ENCODE data around the gene SHOX. TPM values are rescaled to one million over a fixed set of nuclear protein-coding genes. Genes with fewer than 3 reads are reported as not detected.

The SHOX gene
- not detected in 2 replicates for polyA plus RNA-seq (2012; rRNA removed)
- polyA plus RNA-seq (2012; cell fraction: cytosol; rRNA removed), result not detected in 2 replicates
- polyA plus RNA-seq (2012; cell fraction: nucleus; rRNA removed), result not detected in 2 replicates

GRCh38 chrX:630612-631496 is at the start of gene SHOX:
SHOX (plus strand) TSS chrX:630791; CDS start chrX:630898, 107 bp downstream.
- H3K27me3 ChIP-seq (ENCODE audit: insufficient read depth), result peaks cover 51% of the 10 kb centered on the region
- TF ChIP-seq POLR2AphosphoS5 (IDR thresholded peaks at IDR 0.05; ENCODE audit: low read depth, low read length), result no peak
- no peak for TF ChIP-seq NFIC (IDR thresholded peaks at IDR 0.05; ENCODE audit: borderline replicate concordance)
- no peaks in the 10 kb centered on the region for H3K36me3 ChIP-seq (replicated peaks in 1 of 2; ENCODE audit: control insufficient read depth in 1 of 2, insufficient read depth in 2 of 2, low read length in 1 of 2)
- no peak for DNase-seq
- no peak within 1 kb of the TSS for H3K4me2 ChIP-seq
- H3K4me1 ChIP-seq (ENCODE audit: control insufficient read depth in 1 of 2, insufficient read depth in 2 of 2, low read depth in 1 of 2, low read length in 1 of 2), result no peaks in the 10 kb centered on the region
- no peak within 1 kb of the TSS for H3K4me3 ChIP-seq (ENCODE audit: low read depth in 2 of 2, low read length in 1 of 2)
- H3K79me2 ChIP-seq (ENCODE audit: insufficient read depth), result no peaks in the 10 kb centered on the region
- H3K9me3 ChIP-seq, result no peaks in the 10 kb centered on the region
- ChIA-PET CTCF (no interaction called here), POLR2A (no interaction called here)
- no peak within 1 kb of the TSS for H2AFZ ChIP-seq (ENCODE audit: low read depth)
- H3K27ac ChIP-seq (ENCODE audit: low read depth in 2 of 2, low read length in 1 of 2), result no peak within 1 kb of the TSS
- no peak within 1 kb of the TSS for H3K9ac ChIP-seq
- 19% methylated on average over 39 of the region's 84 CpGs for whole genome bisulfite sequencing (ENCODE audit: low lambda C conversion rate)
- no peaks in the 10 kb centered on the region for H3F3A ChIP-seq (replicated peaks; ENCODE audit: insufficient read depth)
- no peaks in the 10 kb centered on the region for H3K9me2 ChIP-seq
- H4K20me1 ChIP-seq (ENCODE audit: insufficient read depth), result no peaks in the 10 kb centered on the region

- Histone ChIP-seq H3K9me3 (no peaks in the 10 kb centered on the region), H2AFZ (ENCODE audit: low read depth) (no peak overlapping the region), H3K9me2 (no peaks in the 10 kb centered on the region), H3K36me3 (replicated peaks in 1 of 2; ENCODE audit: control insufficient read depth in 1 of 2, insufficient read depth in 2 of 2, low read length in 1 of 2) (no peaks in the 10 kb centered on the region), H3K27me3 (ENCODE audit: insufficient read depth) (no peaks in the 10 kb centered on the region), H3K79me2 (ENCODE audit: insufficient read depth) (no peaks in the 10 kb centered on the region), H4K20me1 (ENCODE audit: insufficient read depth) (no peaks in the 10 kb centered on the region), H3K4me2 (no peak overlapping the region), H3K4me1 (ENCODE audit: control insufficient read depth in 1 of 2, insufficient read depth in 2 of 2, low read depth in 1 of 2, low read length in 1 of 2) (no peaks in the 10 kb centered on the region), H3K9ac (no peak overlapping the region), H3F3A (replicated peaks; ENCODE audit: insufficient read depth) (no peaks in the 10 kb centered on the region), H3K27ac (ENCODE audit: low read depth in 2 of 2, low read length in 1 of 2) (no peak overlapping the region), H3K4me3 (ENCODE audit: low read depth in 2 of 2, low read length in 1 of 2) (no peak overlapping the region)
- TF ChIP-seq GABPA (IDR thresholded peaks at IDR 0.05; ENCODE audit: low read depth) (no peak), SIN3A (IDR thresholded peaks at IDR 0.05; ENCODE audit: borderline replicate concordance, low read depth, low read length) (no peak)
- WGBS (ENCODE audit: low lambda C conversion rate), result 31% methylated on average over 1 of the region's 1 CpG
- no peak for DNase-seq
- POLR2A ChIA-PET, result no interaction called here
- CTCF ChIA-PET, result no interaction called here
These were observed 49.5 kb upstream of the SHOX start for GRCh38 chrX:581066-581465.

GRCh38 chrX:581720-582298 is 48.8 kb upstream of the SHOX start:
- Histone ChIP-seq H3K27me3 (ENCODE audit: insufficient read depth) (0 out of 2 replicates have a peak, but pooled peaks cover 5% of the 10 kb centered on the region), H3K79me2 (ENCODE audit: insufficient read depth) (no peaks in the 10 kb centered on the region), H4K20me1 (ENCODE audit: insufficient read depth) (no peaks in the 10 kb centered on the region), H3K36me3 (replicated peaks in 1 of 2; ENCODE audit: control insufficient read depth in 1 of 2, insufficient read depth in 2 of 2, low read length in 1 of 2) (no peaks in the 10 kb centered on the region), H3K9ac (no peak overlapping the region), H3K4me2 (no peak overlapping the region), H3K9me3 (no peaks in the 10 kb centered on the region), H3K4me1 (ENCODE audit: control insufficient read depth in 1 of 2, insufficient read depth in 2 of 2, low read depth in 1 of 2, low read length in 1 of 2) (no peaks in the 10 kb centered on the region), H3K4me3 (ENCODE audit: low read depth in 2 of 2, low read length in 1 of 2) (no peak overlapping the region), H2AFZ (ENCODE audit: low read depth) (no peak overlapping the region), H3K27ac (ENCODE audit: low read depth in 2 of 2, low read length in 1 of 2) (no peak overlapping the region), H3K9me2 (no peaks in the 10 kb centered on the region), H3F3A (replicated peaks; ENCODE audit: insufficient read depth) (no peaks in the 10 kb centered on the region)
- ChIA-PET POLR2A (no interaction called here), CTCF (no interaction called here)
- TF ChIP-seq MXI1 (IDR thresholded peaks at IDR 0.05; ENCODE audit: low read depth, low read length), result no peak
- no peak for TF ChIP-seq TEAD4 (IDR thresholded peaks at IDR 0.05; ENCODE audit: borderline replicate concordance, insufficient read depth)
- 11% methylated on average over 7 of the region's 7 CpGs for WGBS (ENCODE audit: low lambda C conversion rate)
- DNase-seq, result no peak

Data from SK-N-SH (cell line).